Caco-2 (cell line): Measurements from ENCODE around the gene TMEM117. TPM values are rescaled to one million over a fixed set of nuclear protein-coding genes. Genes with fewer than 3 reads are reported as not detected.

ENCODE experiments used
- BruUV-seq: library from RNA; stranded (reverse); fragments of 400-500 nt; replicated peaks from 2 replicates; lab custom pipeline; 2021; lab: Mats Ljungman, UMichigan
- CTCF ChIA-PET: fragments of 300-600 bp; sonication (Branson Sonifier 250); formaldehyde crosslinking; loops from one replicate; lab custom pipeline; 2022; ENCODE audit warnings: antibody characterized with exemption; lab: Charles Lee
- POLR2A ChIA-PET: fragments of 300-600 bp; sonication (Branson Sonifier 250); formaldehyde crosslinking; loops from one replicate; lab custom pipeline; 2022; ENCODE audit warnings: antibody characterized with exemption; lab: Charles Lee
- DNase-seq, 2 experiments: peaks; one replicate each; pipeline versions ENCODE4 v3.0.0 to v3.0.0-alpha.2; 2020 to 2022
- H3K27me3 ChIP-seq: replicated peaks from 2 replicates; pipeline ENCODE4 v1.6.0; 2011; ENCODE audit warnings: low read length; ENCODE audit not compliant: control insufficient read depth, insufficient read depth
- H3K36me3 ChIP-seq: 2 replicates; pipeline ENCODE4 v1.5.1; 2011; ENCODE audit warnings: low read length; ENCODE audit not compliant: control insufficient read depth, insufficient read depth
- H3K4me1 ChIP-seq: fragments of 250-450 bp; sonication (Bioruptor Pico); 2 replicates; pipeline ENCODE4 v1.5.1; 2020; ENCODE audit warnings: mild to moderate bottlenecking
- H3K4me3 ChIP-seq: 2 replicates; pipeline ENCODE4 v1.5.1; 2011; ENCODE audit warnings: low read depth, mild to moderate bottlenecking, control low read depth, low read length
- H3K9me3 ChIP-seq: fragments of 250-450 bp; sonication (Bioruptor Pico); 2 replicates; pipeline ENCODE4 v1.5.1; 2020; ENCODE audit warnings: mild to moderate bottlenecking, moderate library complexity
- H3K27ac Mint-ChIP-seq: one replicate; pipeline ENCODE4 v1.8.0; 2022; ENCODE audit warnings: mixed read lengths; ENCODE audit not compliant: unreplicated experiment
- H3K27me3 Mint-ChIP-seq: one replicate; pipeline ENCODE4 v1.8.0; 2022; ENCODE audit warnings: mixed read lengths; ENCODE audit not compliant: insufficient read depth, unreplicated experiment
- H3K36me3 Mint-ChIP-seq: one replicate; pipeline ENCODE4 v1.8.0; 2022; ENCODE audit warnings: mild to moderate bottlenecking, mixed read lengths; ENCODE audit not compliant: insufficient read depth, unreplicated experiment
- H3K4me1 Mint-ChIP-seq: one replicate; pipeline ENCODE4 v1.8.0; 2022; ENCODE audit warnings: low read depth, mixed read lengths; ENCODE audit not compliant: unreplicated experiment
- H3K4me3 Mint-ChIP-seq: one replicate; pipeline ENCODE4 v1.8.0; 2022; ENCODE audit warnings: mild to moderate bottlenecking, moderate library complexity, mixed read lengths; ENCODE audit not compliant: unreplicated experiment
- H3K9me3 Mint-ChIP-seq: one replicate; pipeline ENCODE4 v1.8.0; 2022; ENCODE audit warnings: mixed read lengths; ENCODE audit not compliant: unreplicated experiment
- intact Hi-C: fragments of 100-400 bp; cut with micrococcal nuclease; formaldehyde crosslinking; loops from one replicate; pipeline ENCODE4 v1.10.0; 2022; ENCODE audit not compliant: unreplicated experiment
- total RNA-seq: library from RNA; stranded (reverse); gene quantifications from 2 replicates; pipeline ENCODE4 v1.2.3, GENCODE V29; 2022
- TF ChIP-seq, protein P1 (sequence below), 2 experiments: fragments of 200-600 bp in 1 of 2; IDR thresholded peaks; 1 replicate in 1 of 2; 2 replicates in 1 of 2; pipeline versions ENCODE4 v1.5.1 to v1.8.0; 2011 to 2022; ENCODE audit warnings: antibody characterized with exemption in 1 of 2, control low read depth in 1 of 2, inconsistent platforms in 1 of 2, low read depth in 1 of 2, low read length in 1 of 2, mild to moderate bottlenecking in 1 of 2, moderate library complexity in 1 of 2; ENCODE audit not compliant: insufficient read depth in 1 of 2, severe bottlenecking in 1 of 2, unreplicated experiment in 1 of 2

The TMEM117 gene
- total RNA-seq, 1 experiment from 2014 or later: 34.1 TPM

DNA sequence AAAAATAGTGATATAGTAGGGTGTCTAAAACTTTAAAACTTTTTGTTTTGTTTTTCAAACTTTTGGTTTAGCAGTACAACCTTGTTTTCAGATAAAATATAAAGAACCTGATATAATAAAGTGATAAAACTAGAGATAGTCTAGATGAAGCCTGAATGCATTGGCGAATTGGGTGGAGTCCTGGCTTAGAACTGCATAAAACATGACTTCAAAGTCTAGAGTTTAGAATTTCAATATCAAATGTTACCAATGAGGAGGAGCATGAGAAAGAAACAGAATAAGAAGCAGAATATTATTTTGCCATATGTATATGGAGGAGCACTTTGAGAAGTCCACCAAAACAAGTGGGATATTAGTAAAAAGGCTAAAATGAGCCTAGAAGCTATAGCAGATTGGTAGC lies 263.6 kb downstream of the TMEM117 start:
- Histone ChIP-seq H3K4me1 (no peaks in the 10 kb centered on the region), H3K9me3 (no peaks in the 10 kb centered on the region), H3K27me3 (no peaks in the 10 kb centered on the region), H3K4me3 (no peak overlapping the region), H3K36me3 (no peaks in the 10 kb centered on the region)
- Mint-ChIP-seq H3K27me3 (no peaks in the 10 kb centered on the region), H3K36me3 (no peaks in the 10 kb centered on the region), H3K9me3 (peaks cover 10% of the 10 kb centered on the region), H3K4me3 (no peak overlapping the region), H3K27ac (no peak overlapping the region), H3K4me1 (no peaks in the 10 kb centered on the region)
- CTCF ChIA-PET: no interaction called here
- TF ChIP-seq, protein P1, sequence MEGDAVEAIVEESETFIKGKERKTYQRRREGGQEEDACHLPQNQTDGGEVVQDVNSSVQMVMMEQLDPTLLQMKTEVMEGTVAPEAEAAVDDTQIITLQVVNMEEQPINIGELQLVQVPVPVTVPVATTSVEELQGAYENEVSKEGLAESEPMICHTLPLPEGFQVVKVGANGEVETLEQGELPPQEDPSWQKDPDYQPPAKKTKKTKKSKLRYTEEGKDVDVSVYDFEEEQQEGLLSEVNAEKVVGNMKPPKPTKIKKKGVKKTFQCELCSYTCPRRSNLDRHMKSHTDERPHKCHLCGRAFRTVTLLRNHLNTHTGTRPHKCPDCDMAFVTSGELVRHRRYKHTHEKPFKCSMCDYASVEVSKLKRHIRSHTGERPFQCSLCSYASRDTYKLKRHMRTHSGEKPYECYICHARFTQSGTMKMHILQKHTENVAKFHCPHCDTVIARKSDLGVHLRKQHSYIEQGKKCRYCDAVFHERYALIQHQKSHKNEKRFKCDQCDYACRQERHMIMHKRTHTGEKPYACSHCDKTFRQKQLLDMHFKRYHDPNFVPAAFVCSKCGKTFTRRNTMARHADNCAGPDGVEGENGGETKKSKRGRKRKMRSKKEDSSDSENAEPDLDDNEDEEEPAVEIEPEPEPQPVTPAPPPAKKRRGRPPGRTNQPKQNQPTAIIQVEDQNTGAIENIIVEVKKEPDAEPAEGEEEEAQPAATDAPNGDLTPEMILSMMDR (IDR thresholded peaks at IDR 0.05; ENCODE audit: insufficient read depth in 1 of 2, low read depth in 1 of 2, low read length in 1 of 2, severe bottlenecking in 1 of 2, unreplicated experiment in 1 of 2): no peak
- POLR2A ChIA-PET: no interaction called here
- BruUV-seq: no TSS peak
- no peak for DNase-seq
- intact Hi-C loops: no loop called here

DNA sequence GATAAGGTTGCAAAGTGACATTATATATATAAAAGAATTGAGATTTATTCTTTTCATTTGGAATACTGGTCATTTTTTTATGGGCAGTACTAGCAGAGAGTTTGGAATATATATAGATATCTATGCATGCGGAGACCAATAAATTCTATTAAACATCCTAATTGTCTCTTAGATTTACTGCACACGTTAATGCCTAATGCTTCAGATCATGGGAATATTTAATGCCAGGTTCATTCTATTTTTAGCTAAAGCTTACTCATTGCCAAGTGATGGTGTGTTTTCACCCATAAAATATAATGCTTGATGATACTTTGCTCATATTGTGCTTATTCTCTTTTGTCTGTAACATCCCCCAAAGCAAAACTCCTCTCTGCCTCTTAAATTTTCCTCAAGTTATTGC lies 264.4 kb downstream of the TMEM117 start:
- H3K27me3 ChIP-seq: no peaks in the 10 kb centered on the region
- intact Hi-C loops: no loop called here
- H3K36me3 Mint-ChIP-seq: no peaks in the 10 kb centered on the region
- no peaks in the 10 kb centered on the region for H3K36me3 ChIP-seq
- no peak overlapping the region for H3K27ac Mint-ChIP-seq
- POLR2A ChIA-PET: no interaction called here
- H3K4me3 ChIP-seq: no peak overlapping the region
- H3K9me3 Mint-ChIP-seq: peaks cover 6% of the 10 kb centered on the region
- no peaks in the 10 kb centered on the region for H3K27me3 Mint-ChIP-seq
- H3K4me3 Mint-ChIP-seq: no peak overlapping the region
- TF ChIP-seq, protein P1 (IDR thresholded peaks at IDR 0.05; ENCODE audit: insufficient read depth in 1 of 2, low read depth in 1 of 2, low read length in 1 of 2, severe bottlenecking in 1 of 2, unreplicated experiment in 1 of 2): no peak
- no peaks in the 10 kb centered on the region for H3K4me1 ChIP-seq
- CTCF ChIA-PET: no interaction called here
- H3K9me3 ChIP-seq: no peaks in the 10 kb centered on the region; the same call in 1 of the 2 replicates
- DNase-seq: no peak
- BruUV-seq: no TSS peak
- no peaks in the 10 kb centered on the region for H3K4me1 Mint-ChIP-seq

DNA sequence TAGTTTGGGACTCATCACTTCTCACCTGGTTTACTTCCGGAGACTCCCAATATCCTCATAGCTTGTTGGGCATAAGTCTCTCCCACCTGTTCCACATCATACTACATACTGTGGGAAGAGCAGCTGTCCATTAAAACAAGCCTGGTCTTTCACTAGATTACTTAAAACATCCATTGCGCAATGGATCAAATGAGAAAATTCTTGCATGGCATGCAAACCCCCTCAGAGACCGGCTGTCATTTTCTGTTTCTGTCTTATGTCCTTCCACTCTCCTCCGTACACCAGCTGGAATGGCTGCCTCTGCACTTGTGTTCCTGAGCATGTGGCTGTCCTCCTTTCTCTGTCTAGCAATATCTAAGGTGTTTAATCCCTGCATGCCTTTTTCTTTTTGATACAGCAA lies 265.6 kb downstream of the TMEM117 start:
- ChIA-PET CTCF (no interaction called here), POLR2A (no interaction called here)
- no TSS peak for BruUV-seq
- Histone ChIP-seq H3K27me3 (no peaks in the 10 kb centered on the region), H3K4me1 (no peaks in the 10 kb centered on the region), H3K36me3 (no peaks in the 10 kb centered on the region), H3K9me3 (no peaks in the 10 kb centered on the region; the same call in 1 of the 2 replicates), H3K4me3 (no peak overlapping the region)
- no peak overlapping the region for H3K27ac Mint-ChIP-seq
- no peaks in the 10 kb centered on the region for H3K27me3 Mint-ChIP-seq
- TF ChIP-seq, protein P1 (IDR thresholded peaks at IDR 0.05; ENCODE audit: insufficient read depth in 1 of 2, low read depth in 1 of 2, low read length in 1 of 2, severe bottlenecking in 1 of 2, unreplicated experiment in 1 of 2): no peak
- no peaks in the 10 kb centered on the region for H3K9me3 Mint-ChIP-seq
- intact Hi-C loops: no loop called here
- H3K4me1 Mint-ChIP-seq: no peaks in the 10 kb centered on the region
- DNase-seq: no peak
- H3K4me3 Mint-ChIP-seq: no peak overlapping the region
- no peaks in the 10 kb centered on the region for H3K36me3 Mint-ChIP-seq
